HepG2 (cell line): ENCODE measurements around the gene GYS2. TPM values are rescaled to one million over a fixed set of nuclear protein-coding genes. Genes with fewer than 3 reads are reported as not detected.

ENCODE experiments used
- ATRX ChIP-seq: sonication (generic); formaldehyde crosslinking; IDR thresholded peaks from 2 replicates; pipeline ENCODE4 v1.4.0; 2020; ENCODE audit warnings: missing genetic modification reagents, borderline replicate concordance
- KDM2A ChIP-seq: sonication (generic); formaldehyde crosslinking; IDR thresholded peaks from 2 replicates; pipeline ENCODE4 v1.4.0; 2020; ENCODE audit warnings: low read depth, missing genetic modification reagents, borderline replicate concordance
- MYNN ChIP-seq: sonication (generic); formaldehyde crosslinking; IDR thresholded peaks from 2 replicates; pipeline ENCODE4 v1.4.0; 2020; ENCODE audit warnings: mild to moderate bottlenecking, low read depth, missing genetic modification reagents
- NCOA2 ChIP-seq: sonication (generic); formaldehyde crosslinking; IDR thresholded peaks from 2 replicates; pipeline ENCODE4 v1.8.0; 2022; ENCODE audit warnings: inconsistent platforms
- SAP130 ChIP-seq: IDR thresholded peaks from 2 replicates; pipeline ENCODE4 v1.6.1; 2016; ENCODE audit warnings: low read depth
- ZNF136 ChIP-seq: sonication (generic); formaldehyde crosslinking; IDR thresholded peaks from 2 replicates; pipeline ENCODE4 v1.8.1; 2022; ENCODE audit warnings: low read depth, mild to moderate bottlenecking, moderate library complexity, missing genetic modification reagents
- ZNF660 ChIP-seq: sonication (generic); formaldehyde crosslinking; IDR thresholded peaks from 2 replicates; pipeline ENCODE4 v1.5.1; 2020; ENCODE audit warnings: mild to moderate bottlenecking, low read depth, missing genetic modification reagents, borderline replicate concordance
- polyA plus RNA-seq, 8 experiments: library from polyadenylated mRNA; depleted of rRNA in 3 of 8; stranded (reverse) in 7 of 8; unstranded in 1 of 8; fragments of >200 nt; fragmentation: Illumina TruSeq in 4 of 8; extraction: Trizol in 4 of 8; gene quantifications; 2 replicates each; pipeline versions ENCODE4 v1.2.1 to v1.2.3, GENCODE V29; 2011 to 2016; ENCODE audit warnings: low read depth in 4 of 8, missing spikeins in 1 of 8, mixed read lengths in 1 of 8; ENCODE audit not compliant: insufficient read depth in 1 of 8
- total RNA-seq, 5 experiments: library from RNA; depleted of rRNA; stranded (reverse); fragments of >200 nt; fragmentation: Illumina TruSeq; extraction: Trizol; gene quantifications; 2 replicates each; pipeline ENCODE4 v1.2.3, GENCODE V29; 2016; ENCODE audit warnings: low read depth in 1 of 5
- TF ChIP-seq, protein P1 (sequence below): sonication (generic); formaldehyde crosslinking; IDR thresholded peaks from 2 replicates; pipeline ENCODE4 v1.5.1; 2020; ENCODE audit warnings: missing genetic modification reagents, mild to moderate bottlenecking, borderline replicate concordance
- TF ChIP-seq, protein P2 (sequence below): sonication (generic); formaldehyde crosslinking; IDR thresholded peaks from 2 replicates; pipeline ENCODE4 v1.4.0; 2020; ENCODE audit warnings: mild to moderate bottlenecking, missing genetic modification reagents

The GYS2 gene
- total and polyA plus RNA-seq, 2 of the 13 experiments (the other 11 are each of a cell fraction or from before 2014, with no cell fraction given): not detected

DNA sequence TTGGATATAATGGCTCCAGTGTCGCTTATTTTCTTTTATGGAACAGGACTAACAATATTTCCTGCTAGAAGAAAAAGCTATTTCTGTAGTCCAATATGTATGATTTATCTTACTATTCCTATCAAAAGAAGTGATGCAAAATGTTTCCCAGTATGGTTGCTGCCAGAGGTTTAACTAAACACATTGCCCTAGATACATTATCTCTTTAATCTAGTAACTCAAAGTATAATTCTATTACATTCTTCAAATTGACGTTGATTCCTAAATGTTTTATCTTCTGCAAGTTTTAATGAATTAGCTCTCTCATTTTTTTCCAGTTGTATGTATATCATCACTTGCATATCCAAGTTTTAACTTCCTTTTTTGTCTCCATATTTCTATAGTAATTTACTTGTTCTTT, 28.2 kb downstream of the GYS2 start (continued):
- TF ChIP-seq, protein P1, sequence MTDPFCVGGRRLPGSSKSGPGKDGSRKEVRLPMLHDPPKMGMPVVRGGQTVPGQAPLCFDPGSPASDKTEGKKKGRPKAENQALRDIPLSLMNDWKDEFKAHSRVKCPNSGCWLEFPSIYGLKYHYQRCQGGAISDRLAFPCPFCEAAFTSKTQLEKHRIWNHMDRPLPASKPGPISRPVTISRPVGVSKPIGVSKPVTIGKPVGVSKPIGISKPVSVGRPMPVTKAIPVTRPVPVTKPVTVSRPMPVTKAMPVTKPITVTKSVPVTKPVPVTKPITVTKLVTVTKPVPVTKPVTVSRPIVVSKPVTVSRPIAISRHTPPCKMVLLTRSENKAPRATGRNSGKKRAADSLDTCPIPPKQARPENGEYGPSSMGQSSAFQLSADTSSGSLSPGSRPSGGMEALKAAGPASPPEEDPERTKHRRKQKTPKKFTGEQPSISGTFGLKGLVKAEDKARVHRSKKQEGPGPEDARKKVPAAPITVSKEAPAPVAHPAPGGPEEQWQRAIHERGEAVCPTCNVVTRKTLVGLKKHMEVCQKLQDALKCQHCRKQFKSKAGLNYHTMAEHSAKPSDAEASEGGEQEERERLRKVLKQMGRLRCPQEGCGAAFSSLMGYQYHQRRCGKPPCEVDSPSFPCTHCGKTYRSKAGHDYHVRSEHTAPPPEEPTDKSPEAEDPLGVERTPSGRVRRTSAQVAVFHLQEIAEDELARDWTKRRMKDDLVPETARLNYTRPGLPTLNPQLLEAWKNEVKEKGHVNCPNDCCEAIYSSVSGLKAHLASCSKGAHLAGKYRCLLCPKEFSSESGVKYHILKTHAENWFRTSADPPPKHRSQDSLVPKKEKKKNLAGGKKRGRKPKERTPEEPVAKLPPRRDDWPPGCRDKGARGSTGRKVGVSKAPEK (CRISPR knock-in tag): no peak
- no peak for TF ChIP-seq ZNF660 (CRISPR knock-in tag)
- no peak for TF ChIP-seq KDM2A (CRISPR knock-in tag)
- no peak for TF ChIP-seq ATRX (CRISPR knock-in tag)
- no peak for TF ChIP-seq ZNF136 (CRISPR knock-in tag)
- TF ChIP-seq, protein P2, sequence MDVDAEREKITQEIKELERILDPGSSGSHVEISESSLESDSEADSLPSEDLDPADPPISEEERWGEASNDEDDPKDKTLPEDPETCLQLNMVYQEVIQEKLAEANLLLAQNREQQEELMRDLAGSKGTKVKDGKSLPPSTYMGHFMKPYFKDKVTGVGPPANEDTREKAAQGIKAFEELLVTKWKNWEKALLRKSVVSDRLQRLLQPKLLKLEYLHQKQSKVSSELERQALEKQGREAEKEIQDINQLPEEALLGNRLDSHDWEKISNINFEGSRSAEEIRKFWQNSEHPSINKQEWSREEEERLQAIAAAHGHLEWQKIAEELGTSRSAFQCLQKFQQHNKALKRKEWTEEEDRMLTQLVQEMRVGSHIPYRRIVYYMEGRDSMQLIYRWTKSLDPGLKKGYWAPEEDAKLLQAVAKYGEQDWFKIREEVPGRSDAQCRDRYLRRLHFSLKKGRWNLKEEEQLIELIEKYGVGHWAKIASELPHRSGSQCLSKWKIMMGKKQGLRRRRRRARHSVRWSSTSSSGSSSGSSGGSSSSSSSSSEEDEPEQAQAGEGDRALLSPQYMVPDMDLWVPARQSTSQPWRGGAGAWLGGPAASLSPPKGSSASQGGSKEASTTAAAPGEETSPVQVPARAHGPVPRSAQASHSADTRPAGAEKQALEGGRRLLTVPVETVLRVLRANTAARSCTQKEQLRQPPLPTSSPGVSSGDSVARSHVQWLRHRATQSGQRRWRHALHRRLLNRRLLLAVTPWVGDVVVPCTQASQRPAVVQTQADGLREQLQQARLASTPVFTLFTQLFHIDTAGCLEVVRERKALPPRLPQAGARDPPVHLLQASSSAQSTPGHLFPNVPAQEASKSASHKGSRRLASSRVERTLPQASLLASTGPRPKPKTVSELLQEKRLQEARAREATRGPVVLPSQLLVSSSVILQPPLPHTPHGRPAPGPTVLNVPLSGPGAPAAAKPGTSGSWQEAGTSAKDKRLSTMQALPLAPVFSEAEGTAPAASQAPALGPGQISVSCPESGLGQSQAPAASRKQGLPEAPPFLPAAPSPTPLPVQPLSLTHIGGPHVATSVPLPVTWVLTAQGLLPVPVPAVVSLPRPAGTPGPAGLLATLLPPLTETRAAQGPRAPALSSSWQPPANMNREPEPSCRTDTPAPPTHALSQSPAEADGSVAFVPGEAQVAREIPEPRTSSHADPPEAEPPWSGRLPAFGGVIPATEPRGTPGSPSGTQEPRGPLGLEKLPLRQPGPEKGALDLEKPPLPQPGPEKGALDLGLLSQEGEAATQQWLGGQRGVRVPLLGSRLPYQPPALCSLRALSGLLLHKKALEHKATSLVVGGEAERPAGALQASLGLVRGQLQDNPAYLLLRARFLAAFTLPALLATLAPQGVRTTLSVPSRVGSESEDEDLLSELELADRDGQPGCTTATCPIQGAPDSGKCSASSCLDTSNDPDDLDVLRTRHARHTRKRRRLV (CRISPR knock-in tag): no peak
- no peak for TF ChIP-seq MYNN
- no peak for TF ChIP-seq SAP130 (CRISPR knock-in tag)
- no peak for TF ChIP-seq NCOA2 (CRISPR knock-in tag)
